Aorta (tissue), 5 donors: ENCODE measurements around the gene TCEA2. TPM values are rescaled to one million over a fixed set of nuclear protein-coding genes. Genes with fewer than 3 reads are reported as not detected.

ENCODE experiments used
- ATAC-seq: fragments of 200-7000 bp; cut with Tn5 transposase; one replicate; pipeline ENCODE4 v1.9.1; 2022; ENCODE audit warnings: moderate library complexity; ENCODE audit not compliant: low FRiP score
- DNase-seq, 2 donors: peaks; one replicate each; pipeline ENCODE4 v3.0.0-alpha.2; 2020
- H3K27ac ChIP-seq, 2 donors: one replicate each; pipeline ENCODE4 v1.5.1; 2013; ENCODE audit warnings: low read length in 2 of 2, mild to moderate bottlenecking in 2 of 2, moderate library complexity in 2 of 2, control low read depth in 1 of 2, inconsistent platforms in 1 of 2, low read depth in 1 of 2
- H3K27me3 ChIP-seq, 2 donors: one replicate each; pipeline ENCODE4 v1.6.1; 2013; ENCODE audit warnings: control low read depth in 1 of 2, low read length in 1 of 2, mild to moderate bottlenecking in 1 of 2, moderate library complexity in 1 of 2; ENCODE audit not compliant: insufficient read depth in 2 of 2, control insufficient read depth in 1 of 2
- H3K36me3 ChIP-seq, 2 donors: one replicate each; pipeline ENCODE4 v1.6.1; 2013; ENCODE audit warnings: control low read depth in 1 of 2, low read length in 1 of 2, mild to moderate bottlenecking in 1 of 2; ENCODE audit not compliant: insufficient read depth in 2 of 2, control insufficient read depth in 1 of 2
- H3K4me1 ChIP-seq, 2 donors: one replicate each; pipeline ENCODE4 v1.6.1; 2013; ENCODE audit warnings: low read length in 2 of 2, control low read depth in 1 of 2, mild to moderate bottlenecking in 1 of 2, moderate library complexity in 1 of 2; ENCODE audit not compliant: insufficient read depth in 2 of 2, control insufficient read depth in 1 of 2
- H3K4me3 ChIP-seq, 2 donors: one replicate each; pipeline ENCODE4 v1.5.1; 2013; ENCODE audit warnings: low read length in 2 of 2, control low read depth in 1 of 2, mild to moderate bottlenecking in 1 of 2
- H3K9me3 ChIP-seq: one replicate; pipeline ENCODE4 v1.6.1; 2013; ENCODE audit warnings: mild to moderate bottlenecking, low read length; ENCODE audit not compliant: control insufficient read depth
- WGBS, 2 donors: extraction: QIAGEN DNeasy Blood & Tissue Kit; methylation state at CpG; one replicate each; pipeline ENCODE4 v1.1.7; 2013; 5-methylcytosine and 5-hydroxymethylcytosine counted together
- intact Hi-C, 2 donors: fragments of 100-400 bp; cut with DNase I; formaldehyde crosslinking; loops; one replicate each; pipeline versions ENCODE4 v1.14.2 to v1.15.0; 2022
- polyA plus RNA-seq, 2 donors: library from polyadenylated mRNA; stranded (reverse); fragments of 200-250 nt; gene quantifications; one replicate each; pipeline ENCODE4 v1.2.3, GENCODE V29; 2013
- total RNA-seq, 2 donors: library from RNA; stranded (reverse); fragmentation: NEBNext Ultra II Directional; extraction: Animal tissue kit (Norgen Biotek cat#: 25700); gene quantifications; one replicate each; pipeline ENCODE4 v1.2.1, GENCODE V29; 2021
- donor health status: healthy with polysubstance abuse.
- donor health status: Bipolar disorder and iron deficiency.
- donor health status: DM: no; HTN: no; CAD: no.
- donor health status: DM: no; HTN: no; CAD: no.
- donor health status: DM: yes; HTN: yes; CAD: no.

The TCEA2 gene
- total and polyA plus RNA-seq, 4 donors: 26.2 to 80.1 (median 58.3) TPM

DNA sequence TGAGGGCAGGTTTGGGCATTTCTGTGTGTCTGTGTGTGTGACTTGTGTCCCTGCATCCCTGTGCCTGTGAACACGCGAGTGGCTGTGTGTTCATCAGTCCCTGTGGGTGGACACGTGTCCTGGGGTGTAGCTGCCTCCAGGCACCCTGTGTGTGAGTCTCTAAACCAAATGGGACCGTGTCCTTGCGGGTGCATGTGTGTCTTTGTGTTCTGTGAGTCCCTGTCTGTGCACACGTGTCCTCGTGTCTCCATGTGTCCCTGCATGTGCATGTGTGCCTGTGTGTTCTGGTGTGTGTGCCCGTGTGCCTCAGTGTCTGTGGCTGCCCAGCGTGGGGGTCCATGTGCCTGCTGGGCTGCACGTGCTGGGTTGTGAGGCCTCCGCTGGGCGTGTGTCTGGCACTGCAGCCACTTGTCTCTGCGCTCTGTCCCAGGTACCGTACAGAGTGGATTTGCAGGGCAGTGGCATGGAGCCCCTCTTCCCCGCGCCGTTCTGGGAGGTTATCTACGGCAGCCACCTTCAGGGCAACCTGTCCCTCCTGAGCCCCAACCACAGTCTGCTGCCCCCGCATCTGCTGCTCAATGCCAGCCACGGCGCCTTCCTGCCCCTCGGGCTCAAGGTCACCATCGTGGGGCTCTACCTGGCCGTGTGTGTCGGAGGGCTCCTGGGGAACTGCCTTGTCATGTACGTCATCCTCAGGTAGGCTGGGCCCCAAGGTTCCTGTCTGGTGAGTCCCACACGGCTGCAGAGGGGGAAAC lies 29.4 kb downstream of the TCEA2 start:
- Histone ChIP-seq H3K9me3 (no peaks in the 10 kb centered on the region), H3K4me3 (no peak overlapping the region), H3K27ac (no peak overlapping the region), H3K36me3 (no peaks in the 10 kb centered on the region), H3K27me3 (no peaks in the 10 kb centered on the region), H3K4me1 (no peaks in the 10 kb centered on the region)
- intact Hi-C loops: no loop called here
- ATAC-seq (no peak), DNase-seq (no peak)
- 65 to 69% methylated on average over 27 of the region's 27 CpGs for WGBS, 2 donors

DNA sequence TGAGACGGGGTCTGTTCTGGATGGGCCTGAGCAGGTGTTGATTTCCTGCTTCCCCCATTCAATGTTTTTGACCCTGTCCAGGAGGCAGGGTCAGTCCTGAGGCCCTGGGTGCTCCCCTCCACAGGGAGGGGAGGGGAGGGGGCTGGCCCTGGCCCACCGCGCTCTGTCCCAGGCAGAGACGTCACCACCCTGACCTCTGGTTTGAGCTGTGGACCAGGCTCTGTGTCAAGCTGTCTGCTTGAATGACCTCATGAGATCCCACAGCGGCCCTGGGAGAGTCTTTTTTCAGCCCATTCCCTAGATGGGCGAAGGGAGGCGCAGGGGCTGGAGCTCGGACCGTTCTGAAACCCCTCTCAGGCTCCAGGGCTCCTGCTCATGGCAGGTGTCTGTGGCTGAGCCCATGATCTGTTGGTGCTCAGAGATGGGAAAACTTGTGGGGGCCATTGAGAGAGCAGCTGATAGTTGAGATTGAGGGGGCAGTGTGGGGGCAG lies 30.1 kb downstream of the TCEA2 start:
- WGBS, 2 donors: 48 to 54% methylated on average over 9 of the region's 9 CpGs
- no peaks in the 10 kb centered on the region for H3K9me3 ChIP-seq
- no peak overlapping the region for H3K4me3 ChIP-seq
- intact Hi-C loops: no loop called here
- no peak overlapping the region for H3K27ac ChIP-seq
- H3K27me3 ChIP-seq: no peaks in the 10 kb centered on the region
- H3K36me3 ChIP-seq: no peaks in the 10 kb centered on the region
- ATAC-seq (no peak), DNase-seq (no peak)
- no peaks in the 10 kb centered on the region for H3K4me1 ChIP-seq

DNA sequence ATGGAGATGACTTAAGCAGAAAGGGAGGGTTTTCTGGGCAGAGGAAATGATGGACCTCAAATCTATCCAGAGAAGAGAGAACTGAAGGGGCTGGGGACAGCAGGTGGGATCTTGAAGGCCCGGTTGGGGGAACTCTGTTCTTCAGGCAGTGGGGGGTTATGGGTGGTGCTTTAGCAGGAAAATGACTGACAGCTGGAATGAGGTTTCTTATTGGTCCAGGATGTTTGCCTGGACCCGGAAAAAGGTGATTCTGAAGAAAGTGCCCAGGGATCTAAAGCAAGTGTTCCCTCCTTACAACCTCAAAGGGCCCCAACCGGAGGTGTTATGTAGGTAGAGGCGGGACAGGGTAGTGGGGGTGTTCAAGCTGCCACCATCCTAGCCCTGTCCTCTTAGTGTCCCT lies 32.5 kb downstream of the TCEA2 start:
- intact Hi-C loops: no loop called here
- WGBS, 2 donors: 81 to 87% methylated on average over 4 of the region's 4 CpGs
- no peak for DNase-seq
- no peak overlapping the region for H3K27ac ChIP-seq
- no peaks in the 10 kb centered on the region for H3K9me3 ChIP-seq
- no peak overlapping the region for H3K4me3 ChIP-seq
- no peak for ATAC-seq
- H3K36me3 ChIP-seq: no peaks in the 10 kb centered on the region
- no peaks in the 10 kb centered on the region for H3K27me3 ChIP-seq
- no peaks in the 10 kb centered on the region for H3K4me1 ChIP-seq

DNA sequence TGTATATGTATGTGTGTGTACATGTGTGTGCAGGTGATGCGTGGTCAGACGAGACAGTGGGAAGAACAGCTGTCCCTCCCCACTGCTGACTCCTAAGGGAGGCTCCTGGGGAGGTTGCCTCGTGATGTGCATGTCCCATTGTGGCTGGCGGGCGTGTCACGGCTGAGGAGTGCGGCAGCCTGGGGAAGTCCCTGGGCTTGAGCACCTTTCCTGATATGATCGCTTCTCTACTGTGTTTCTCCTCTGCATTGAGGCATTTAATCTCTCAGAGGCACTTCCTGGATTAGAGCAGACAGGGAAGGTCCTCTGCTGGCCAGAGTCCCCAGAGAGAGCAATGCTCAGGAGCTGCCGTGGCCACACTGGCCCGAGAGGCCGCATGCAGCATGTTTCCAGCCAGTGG lies 32.9 kb downstream of the TCEA2 start:
- ATAC-seq (no peak), DNase-seq (no peak)
- H3K9me3 ChIP-seq: no peaks in the 10 kb centered on the region
- no peaks in the 10 kb centered on the region for H3K4me1 ChIP-seq
- H3K27ac ChIP-seq: no peak overlapping the region
- H3K36me3 ChIP-seq: no peaks in the 10 kb centered on the region
- 92 to 94% methylated on average over 11 of the region's 11 CpGs for WGBS, 2 donors
- no peak overlapping the region for H3K4me3 ChIP-seq
- intact Hi-C loops: no loop called here
- no peaks in the 10 kb centered on the region for H3K27me3 ChIP-seq

DNA sequence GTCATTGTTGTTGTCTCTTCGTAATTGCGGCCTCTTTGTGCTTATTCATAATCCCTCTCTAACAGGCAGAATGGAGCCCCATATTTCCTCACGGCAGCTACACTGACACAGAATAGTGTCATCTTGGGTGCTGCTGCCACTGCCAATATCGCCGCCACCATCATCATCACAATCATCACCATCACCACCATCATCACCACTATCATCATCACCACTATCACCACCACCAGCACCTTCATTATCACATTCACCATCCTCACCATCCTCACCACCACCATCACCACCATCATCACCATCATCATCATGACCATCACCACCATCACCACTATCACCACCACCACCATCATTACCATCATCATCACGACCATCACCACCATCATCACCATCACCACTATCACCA lies 33.5 kb downstream of the TCEA2 start:
- Histone ChIP-seq H3K36me3 (no peaks in the 10 kb centered on the region), H3K4me1 (no peaks in the 10 kb centered on the region), H3K4me3 (no peak overlapping the region), H3K9me3 (no peaks in the 10 kb centered on the region), H3K27me3 (no peaks in the 10 kb centered on the region), H3K27ac (no peak overlapping the region)
- intact Hi-C loops: no loop called here
- DNase-seq (no peak), ATAC-seq (no peak)
- WGBS, 2 donors: 79 to 87% methylated on average over 5 to 6 of the region's 6 CpGs

DNA sequence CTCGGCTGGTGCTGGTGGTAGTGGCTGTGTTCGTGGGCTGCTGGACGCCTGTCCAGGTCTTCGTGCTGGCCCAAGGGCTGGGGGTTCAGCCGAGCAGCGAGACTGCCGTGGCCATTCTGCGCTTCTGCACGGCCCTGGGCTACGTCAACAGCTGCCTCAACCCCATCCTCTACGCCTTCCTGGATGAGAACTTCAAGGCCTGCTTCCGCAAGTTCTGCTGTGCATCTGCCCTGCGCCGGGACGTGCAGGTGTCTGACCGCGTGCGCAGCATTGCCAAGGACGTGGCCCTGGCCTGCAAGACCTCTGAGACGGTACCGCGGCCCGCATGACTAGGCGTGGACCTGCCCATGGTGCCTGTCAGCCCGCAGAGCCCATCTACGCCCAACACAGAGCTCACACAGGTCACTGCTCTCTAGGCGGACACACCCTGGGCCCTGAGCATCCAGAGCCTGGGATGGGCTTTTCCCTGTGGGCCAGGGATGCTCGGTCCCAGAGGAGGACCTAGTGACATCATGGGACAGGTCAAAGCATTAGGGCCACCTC lies 35.5 kb downstream of the TCEA2 start:
- H3K27me3 ChIP-seq: no peaks in the 10 kb centered on the region
- H3K27ac ChIP-seq: no peak overlapping the region
- ATAC-seq (no peak), DNase-seq (no peak)
- WGBS, 2 donors: 96% methylated on average over 28 of the region's 28 CpGs
- intact Hi-C loops: no loop called here
- no peaks in the 10 kb centered on the region for H3K36me3 ChIP-seq
- H3K4me1 ChIP-seq: no peaks in the 10 kb centered on the region
- H3K4me3 ChIP-seq: no peak overlapping the region
- H3K9me3 ChIP-seq: no peaks in the 10 kb centered on the region

DNA sequence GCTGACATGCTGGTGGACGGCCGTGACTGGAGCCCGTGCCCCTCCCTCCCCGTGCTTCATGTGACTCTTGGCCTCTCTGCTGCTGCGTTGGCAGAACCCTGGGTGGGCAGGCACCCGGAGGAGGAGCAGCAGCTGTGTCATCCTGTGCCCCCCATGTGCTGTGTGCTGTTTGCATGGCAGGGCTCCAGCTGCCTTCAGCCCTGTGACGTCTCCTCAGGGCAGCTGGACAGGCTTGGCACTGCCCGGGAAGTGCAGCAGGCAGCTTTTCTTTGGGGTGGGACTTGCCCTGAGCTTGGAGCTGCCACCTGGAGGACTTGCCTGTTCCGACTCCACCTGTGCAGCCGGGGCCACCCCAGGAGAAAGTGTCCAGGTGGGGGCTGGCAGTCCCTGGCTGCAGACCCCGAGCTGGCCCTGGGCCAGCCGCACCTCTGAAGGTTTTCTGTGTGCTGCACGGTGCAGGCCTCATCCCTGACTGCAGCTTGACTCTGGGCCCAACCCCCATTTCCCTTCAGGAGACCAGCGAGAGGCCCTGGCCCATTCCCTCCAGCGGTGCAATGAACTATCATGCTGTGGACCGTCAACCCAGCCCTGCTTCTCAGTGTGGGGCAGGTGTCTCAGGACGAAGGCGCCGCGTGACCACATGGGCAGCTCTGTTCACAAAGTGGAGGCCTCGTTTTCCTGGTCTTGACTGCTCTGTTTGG lies 36.2 kb downstream of the TCEA2 start:
- H3K27me3 ChIP-seq: no peaks in the 10 kb centered on the region
- H3K4me3 ChIP-seq: no peak overlapping the region
- intact Hi-C loops: no loop called here
- DNase-seq (no peak), ATAC-seq (no peak)
- H3K4me1 ChIP-seq: no peaks in the 10 kb centered on the region
- no peaks in the 10 kb centered on the region for H3K9me3 ChIP-seq
- no peaks in the 10 kb centered on the region for H3K36me3 ChIP-seq
- WGBS, 2 donors: 87 to 90% methylated on average over 21 of the region's 21 CpGs
- H3K27ac ChIP-seq: no peak overlapping the region

DNA sequence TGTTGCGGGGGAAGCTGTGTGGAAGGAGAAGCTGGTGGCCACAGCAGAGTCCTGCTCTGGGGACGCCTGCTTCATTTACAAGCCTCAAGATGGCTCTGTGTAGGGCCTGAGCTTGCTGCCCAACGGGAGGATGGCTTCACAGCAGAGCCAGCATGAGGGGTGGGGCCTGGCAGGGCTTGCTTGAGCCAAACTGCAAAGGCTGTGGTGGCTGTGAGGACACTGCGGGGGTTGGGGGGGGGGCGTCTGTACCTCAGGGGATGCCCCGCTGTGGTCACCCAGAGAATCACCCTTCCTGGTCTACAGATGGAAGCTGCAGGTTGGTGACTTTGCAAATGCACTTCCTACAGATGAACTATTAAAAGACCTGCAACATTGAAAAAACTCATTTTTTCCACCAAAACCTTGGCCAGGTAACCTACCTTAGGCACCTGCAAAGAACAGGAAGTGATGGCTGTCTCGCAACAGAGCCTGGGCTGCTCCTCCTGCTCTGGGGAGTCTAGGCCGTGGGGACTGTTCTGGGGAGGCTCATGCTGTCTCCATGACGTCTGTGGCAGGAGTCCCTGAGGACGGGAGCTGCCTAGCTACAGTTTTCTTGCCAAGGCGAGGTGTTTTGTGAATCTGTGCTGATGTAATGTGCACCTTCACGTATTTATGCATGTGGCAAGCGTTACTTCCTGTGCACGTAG lies 37.0 kb downstream of the TCEA2 start:
- no peaks in the 10 kb centered on the region for H3K27me3 ChIP-seq
- no peak overlapping the region for H3K4me3 ChIP-seq
- H3K27ac ChIP-seq: no peak overlapping the region
- H3K36me3 ChIP-seq: no peaks in the 10 kb centered on the region
- DNase-seq (no peak), ATAC-seq (no peak)
- H3K4me1 ChIP-seq: no peaks in the 10 kb centered on the region
- intact Hi-C loops: no loop called here
- no peaks in the 10 kb centered on the region for H3K9me3 ChIP-seq
- WGBS, 2 donors: 90% methylated on average over 12 to 14 of the region's 14 CpGs
